ENCODE data around the gene ACER3.
"Not testable (repeated sequence)": the region's sequence is repeated elsewhere in the genome, so short reads cannot be mapped to it uniquely, and the experiment has no call there.

The ACER3 gene

DNA sequence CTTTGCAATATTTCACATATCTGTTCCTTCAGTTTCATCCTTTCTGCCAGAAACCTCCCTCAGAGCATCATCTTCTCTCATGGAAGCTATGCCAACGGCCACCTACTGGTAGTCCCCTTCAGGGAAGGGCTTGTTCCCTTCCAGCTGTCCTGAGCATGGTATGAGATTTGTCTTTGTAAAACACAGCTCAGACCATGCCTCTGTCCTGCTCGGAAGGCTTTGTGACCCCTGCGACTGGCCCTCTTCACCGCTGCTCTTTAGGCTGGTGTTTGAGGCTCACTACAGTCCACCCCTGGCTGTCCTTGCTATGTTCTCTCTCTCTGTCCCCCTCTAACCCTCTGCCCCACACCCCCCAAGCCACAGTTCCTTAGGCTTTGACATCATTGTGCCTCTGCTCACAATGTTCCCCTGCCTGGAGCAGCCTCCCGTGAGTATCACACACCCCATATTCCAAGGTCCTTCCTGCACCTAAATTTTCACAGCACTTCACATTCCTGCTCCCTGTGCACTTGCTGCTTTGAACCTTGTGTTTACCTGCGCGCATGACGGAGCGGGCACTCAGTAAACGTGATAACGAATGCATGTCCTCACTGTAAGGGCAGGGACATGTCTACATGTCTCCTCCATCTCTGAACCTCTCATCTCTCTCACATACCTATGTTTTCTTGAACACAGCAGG, 24.0 kb upstream of the ACER3 start:
- DNase-seq (ENCODE audit: low read depth) = no peak

DNA sequence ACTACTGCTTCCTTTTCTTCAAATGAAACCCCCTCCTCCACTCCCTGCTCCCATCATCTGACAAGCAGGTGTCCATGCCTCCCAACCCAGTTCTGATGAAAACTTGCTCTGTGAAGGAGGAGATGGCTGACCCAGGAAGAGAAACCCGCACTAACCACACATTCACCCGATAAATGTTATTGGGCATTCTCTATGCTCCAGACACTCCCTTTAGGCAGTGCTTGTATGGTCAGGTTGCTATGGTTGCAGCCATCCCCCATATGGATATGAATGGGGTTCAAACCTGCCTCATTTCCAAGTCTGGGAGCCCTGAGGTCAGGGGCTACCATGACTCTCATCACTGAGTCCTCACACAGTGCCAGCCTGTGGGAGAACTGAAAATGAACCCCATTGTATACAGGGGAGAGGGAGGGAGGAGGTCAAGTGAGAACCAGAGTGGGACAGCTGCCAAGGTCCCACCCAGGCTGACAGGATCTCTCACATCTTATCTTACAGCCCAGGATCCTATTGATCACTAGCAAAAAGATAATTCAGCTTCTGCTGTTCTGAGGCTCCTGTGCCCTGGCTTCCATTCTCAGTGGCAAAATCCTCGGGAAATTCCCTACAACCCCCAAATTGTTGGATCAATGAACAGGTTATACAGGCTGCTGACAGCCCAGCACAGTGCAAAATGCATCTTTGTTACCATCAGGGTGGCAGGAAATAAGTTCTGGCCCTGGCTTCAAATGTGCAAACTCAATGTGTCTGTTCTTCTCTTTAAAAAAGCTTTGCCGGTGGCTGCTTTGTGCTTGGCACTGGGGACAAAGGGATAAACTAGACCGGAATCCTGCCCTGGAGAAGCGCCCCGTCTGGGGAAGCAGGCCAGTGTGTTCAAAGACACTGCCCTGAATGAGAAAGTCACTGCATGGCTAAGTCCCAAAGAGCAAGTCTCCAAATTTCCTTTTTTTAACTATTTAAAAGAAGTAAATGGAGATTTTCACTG, 22.7 kb upstream of the ACER3 start:
- no peak for DNase-seq (ENCODE audit: low read depth)

DNA sequence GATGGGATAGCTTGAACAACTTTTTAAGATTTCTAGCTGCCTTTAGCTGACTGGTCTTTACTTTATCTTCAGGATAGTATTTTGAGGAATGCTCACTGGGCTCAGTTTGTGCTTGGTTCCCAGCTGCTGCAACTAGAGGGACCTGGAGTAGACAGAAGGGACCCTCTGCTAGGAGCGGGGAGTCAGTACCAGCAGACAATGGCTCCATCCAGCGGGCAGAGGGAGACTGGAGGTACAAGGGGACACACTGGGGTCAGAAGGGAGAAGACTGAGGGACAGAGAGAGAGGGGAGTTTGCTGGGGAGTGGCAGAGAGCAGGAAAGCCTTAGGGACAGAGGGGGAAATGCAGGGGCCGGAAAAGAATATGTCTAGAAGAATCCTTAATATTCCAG, 22.0 kb upstream of the ACER3 start:
- no peak for DNase-seq (ENCODE audit: low read depth)

DNA sequence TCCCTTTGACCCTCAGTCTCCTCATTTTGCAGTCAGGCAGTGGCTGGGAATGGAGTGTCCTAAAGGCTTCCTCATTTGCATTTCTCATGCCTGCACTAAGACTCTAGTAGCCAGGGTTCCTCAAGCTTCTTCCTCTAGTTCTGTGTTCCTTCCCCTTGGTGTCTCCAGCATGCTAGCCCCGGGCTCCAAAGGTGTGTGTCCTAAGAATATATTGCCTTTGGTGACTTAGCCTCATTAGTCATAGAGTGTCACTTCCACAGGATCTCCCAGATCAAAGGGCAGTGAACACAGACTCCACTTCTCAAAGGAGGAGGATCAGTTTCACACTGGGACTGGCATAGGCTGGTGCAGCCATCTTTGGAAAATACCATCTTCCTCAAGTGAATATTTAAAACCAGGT, 21.4 kb upstream of the ACER3 start:
- no peak for DNase-seq (ENCODE audit: low read depth)

DNA sequence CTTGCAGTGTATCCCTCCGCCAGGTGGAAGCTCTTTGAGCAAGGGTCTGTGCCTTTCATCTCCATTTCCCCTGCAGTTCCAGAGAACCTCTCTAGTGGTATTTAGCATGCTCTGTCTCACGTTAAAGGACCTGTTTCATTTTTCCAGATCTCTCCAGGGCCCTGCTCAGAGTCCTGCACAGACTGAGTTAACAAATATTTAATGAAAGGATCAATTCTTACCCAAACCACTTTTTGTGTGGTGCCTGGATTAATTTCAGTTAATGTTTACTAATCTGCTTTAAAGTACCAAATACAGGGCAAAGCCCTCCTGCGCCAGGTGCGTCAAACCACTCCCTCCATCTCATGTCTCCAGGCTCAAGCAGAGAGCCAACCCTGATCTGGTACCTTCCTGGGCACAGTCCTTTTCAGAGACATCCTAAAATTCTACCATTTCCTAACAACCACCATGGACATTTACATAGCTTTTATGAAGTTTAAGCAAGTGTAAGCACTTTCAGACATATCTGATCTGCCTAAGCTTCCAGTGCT, 18.7 kb upstream of the ACER3 start:
- no peak for DNase-seq (ENCODE audit: low read depth)

DNA sequence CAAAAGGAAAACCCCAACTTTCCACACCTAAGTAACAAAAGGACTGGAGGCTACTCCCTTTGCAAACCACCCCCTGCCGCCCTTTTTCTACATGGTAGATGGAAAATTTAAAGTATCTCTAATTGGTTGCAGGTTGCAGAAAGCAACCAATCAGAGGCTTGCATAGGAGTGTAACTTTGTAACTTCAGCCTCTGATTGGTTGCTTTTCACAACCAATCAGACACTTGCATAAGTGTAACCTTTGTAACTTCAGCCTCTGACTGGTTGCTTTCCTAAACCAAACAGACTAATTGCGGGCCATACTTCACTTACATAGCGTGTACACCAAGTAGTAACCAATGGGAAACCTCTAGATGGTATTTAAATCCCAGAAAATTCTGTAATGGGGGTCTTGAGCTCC, 16.8 kb upstream of the ACER3 start:
- no peak for DNase-seq (ENCODE audit: low read depth)

DNA sequence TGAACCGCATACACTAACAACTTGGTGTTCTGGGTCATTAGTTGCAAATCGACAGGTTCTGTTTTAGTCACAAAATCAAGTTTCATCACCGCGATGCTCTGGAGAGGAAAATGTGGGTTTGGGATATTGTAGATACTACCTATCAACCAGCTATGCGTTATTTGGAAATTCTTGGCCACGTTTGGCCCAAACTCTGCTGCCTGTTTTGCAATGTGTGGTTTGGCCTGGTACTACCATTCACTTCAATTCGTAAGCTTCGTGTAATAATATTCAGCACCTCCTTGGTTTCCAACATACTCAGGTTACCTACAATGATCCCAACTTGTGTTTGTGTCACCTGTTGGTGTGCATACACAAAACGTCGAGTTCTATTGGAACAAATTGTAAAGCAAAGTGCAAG, 16.2 kb upstream of the ACER3 start:
- DNase-seq (ENCODE audit: low read depth) = no peak

DNA sequence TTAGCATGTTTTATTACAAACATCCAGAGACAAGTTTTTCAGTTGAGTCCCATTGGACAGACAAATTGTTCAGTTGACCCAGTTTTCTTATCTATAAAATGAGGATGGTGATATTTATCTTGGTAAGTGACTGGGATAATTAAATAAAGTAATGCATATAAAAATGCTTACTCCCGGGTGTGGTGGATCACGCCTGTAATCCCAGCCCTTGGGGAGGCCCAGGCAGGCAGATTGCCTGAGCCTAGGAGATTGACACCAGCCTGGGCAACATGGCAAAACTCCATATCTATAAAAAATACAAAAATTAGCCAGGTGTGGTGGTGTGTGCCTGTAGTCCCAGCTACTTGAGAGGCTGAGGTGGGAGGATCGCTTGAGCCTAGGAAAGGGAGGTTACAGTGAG, 15.6 kb upstream of the ACER3 start:
- DNase-seq (ENCODE audit: low read depth) = no peak

DNA sequence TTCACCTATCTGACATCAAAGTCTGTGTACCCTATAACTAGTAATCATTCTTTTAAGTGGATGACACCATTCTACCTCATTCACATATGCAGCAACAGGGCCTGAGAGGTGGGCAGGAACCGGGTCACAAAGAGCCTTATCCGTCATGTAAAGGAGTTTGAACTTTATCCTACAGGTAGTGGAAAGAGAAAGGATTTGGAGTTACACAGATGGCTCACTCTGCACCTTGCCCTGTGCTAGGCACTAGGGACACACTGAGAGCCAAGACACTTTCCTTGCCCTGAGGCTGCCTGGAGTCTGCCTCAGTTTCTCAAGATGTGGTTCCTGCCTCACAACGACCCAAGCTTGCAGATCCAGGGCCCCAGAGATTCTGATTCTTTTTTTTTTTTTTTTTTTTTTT, 14.3 kb upstream of the ACER3 start:
- no peak for DNase-seq (ENCODE audit: low read depth)

DNA sequence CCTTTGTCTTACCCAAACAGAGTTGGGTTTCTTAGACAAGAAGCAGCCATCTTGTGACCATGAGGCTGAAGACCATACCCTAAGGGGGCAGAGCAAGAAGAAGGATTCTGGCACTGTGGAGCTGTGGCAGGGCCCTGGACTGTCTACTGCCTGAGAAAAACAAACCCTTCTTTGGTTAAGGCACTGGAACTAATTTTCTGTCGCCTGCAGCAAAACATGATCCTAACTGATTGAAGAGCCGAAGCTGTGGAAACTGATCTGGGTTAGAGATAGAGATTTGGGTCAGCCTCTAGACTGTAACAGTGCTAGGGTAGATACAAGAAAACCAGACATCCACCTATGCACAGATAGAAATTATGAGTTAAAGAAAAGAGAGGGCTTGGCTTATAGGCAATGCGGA, 11.3 kb upstream of the ACER3 start:
- no peak for DNase-seq (ENCODE audit: low read depth)

DNA sequence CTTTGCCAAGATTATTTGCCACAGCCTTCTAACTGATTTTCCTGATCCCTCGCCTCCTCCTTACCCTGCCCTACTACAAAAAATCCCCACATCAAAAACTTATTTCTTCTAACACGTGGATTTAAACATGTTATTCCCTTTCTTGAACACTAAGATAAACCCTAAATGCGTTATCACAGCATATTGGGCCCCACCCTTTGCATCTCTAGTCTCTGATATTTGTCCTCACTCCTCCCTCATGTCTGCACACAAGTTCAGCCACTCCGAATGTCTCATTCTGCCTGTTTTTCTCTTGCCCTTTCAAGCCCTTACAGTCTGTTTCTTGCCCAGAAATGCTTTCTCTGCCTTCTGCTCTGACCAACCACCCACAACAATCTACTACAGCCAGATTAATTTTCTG, 10.6 kb upstream of the ACER3 start:
- DNase-seq (ENCODE audit: low read depth) = no peak

DNA sequence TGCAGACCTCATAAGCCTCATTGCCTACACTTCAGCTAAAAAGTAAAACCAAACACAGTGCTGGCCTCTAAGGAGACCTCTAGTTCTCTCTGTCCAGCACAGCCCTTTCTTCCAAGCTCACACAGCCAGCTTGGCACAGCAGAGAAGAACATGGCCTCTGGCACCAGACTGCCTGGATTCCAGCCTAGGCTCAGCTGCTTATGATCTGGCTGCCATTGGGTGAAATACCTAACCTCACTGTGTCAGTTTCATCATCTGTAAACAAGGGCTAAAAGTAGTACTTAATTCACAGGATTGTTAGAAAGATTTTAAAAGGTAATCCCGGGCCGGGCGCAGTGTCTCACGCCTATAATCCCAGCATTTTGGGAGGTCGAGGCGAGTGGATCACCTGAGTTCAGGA, 9.9 kb upstream of the ACER3 start:
- no peak for DNase-seq (ENCODE audit: low read depth)

DNA sequence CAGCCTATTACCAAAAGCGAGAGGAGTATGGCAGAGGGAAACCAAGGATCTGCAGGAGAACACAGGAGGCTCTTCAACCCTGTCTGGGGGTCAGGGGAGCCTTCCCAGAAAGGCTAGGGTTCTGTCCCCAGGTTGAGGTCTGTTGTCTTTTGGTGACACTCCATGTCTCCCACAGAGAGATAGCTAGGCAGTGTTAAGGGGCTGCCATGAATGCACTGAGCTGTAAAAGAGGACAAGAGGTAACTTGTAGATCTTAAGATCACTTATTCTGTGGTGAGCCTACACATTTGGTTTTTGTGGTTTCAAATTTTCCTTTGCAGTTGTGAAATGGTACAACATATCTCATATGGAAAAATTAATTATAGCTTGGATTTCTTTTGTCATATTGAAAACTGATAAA, 6.0 kb upstream of the ACER3 start:
- DNase-seq (ENCODE audit: low read depth) = no peak

DNA sequence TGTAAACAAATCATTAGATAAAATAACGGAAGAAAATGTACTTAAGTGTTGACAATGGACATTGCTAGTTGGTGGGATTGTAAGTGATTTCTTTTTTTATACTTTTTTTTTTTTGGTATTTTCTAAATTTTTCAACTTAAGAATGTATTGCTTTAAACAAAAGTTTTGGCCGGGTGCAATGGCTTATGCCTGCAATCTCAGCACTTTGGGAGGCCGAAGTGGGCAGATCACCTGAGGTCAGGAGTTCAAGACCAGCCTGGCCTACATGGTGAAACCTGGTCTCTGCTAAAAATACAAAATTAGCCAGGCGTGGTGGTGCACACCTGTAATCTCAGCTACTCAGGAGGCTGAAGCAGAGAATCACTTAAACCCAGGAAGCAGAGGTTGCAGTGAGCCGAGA, 5.0 kb upstream of the ACER3 start:
- not testable (repeated sequence) for DNase-seq (ENCODE audit: low read depth)

DNA sequence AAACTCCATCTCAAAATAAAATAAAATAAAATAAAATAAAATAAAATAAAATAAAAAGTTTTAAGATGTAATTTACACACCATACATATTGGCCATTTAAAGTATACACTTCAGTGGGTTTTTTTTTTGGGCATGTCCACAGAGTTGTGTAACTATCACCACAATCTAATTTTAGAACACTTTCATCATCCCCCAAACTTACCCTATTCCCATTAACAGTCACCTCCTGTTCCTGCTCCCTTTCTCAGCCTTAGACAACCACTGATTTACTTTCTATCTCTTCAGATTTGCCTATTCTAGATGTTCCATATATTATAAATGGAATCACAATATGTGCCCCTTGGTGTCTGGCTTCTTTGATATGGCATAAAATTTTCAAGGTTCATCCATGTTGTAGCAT, 4.6 kb upstream of the ACER3 start:
- DNase-seq (ENCODE audit: low read depth) = no peak

DNA sequence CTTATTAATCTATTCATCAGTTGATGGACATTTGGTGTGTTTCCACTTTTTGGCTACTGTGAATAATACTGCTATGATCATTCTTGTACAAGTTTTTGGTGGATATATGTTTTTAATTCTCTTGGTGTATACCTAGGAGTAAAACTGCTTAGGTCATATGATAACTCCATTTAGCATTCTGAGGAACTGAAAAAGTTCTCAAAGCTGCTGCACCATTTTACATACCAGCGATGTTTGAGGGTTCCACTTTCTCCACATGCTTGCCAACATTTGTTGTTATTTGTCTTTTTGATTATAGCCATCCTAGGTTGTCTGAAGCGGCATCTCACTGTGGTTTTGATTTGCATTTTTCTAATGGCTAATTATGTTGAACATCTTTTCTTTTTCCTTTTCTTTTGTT, 4.1 kb upstream of the ACER3 start:
- no peak for DNase-seq (ENCODE audit: low read depth)

DNA sequence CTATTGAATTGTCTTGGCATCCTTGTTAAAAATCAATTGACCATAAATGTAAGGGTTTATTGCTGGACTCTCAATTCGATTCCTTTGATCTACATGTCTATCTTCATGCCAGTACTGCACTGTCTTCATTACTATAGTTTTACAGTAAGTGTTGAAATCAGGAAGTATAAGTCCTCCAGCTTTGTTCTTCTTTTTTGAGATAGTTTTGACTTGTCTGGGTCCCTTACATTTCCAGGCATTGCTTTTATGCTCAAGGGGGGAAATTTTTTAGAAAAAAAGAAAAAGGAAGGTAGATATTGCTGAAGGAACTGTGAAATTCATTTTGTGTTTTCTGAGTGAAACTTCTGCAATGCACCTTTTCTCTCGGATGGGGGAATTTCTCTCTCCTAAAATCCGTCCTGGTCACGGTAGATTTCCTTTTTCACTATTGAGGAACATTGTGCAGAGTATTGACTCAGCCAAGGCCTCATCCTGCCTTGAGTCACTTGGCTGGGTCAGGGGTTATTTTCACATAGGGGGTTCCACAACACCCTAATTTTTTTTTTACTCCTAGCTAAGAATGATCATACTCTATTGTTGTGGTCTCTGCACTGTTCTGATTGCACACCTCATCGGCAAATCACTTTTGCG, 2.8 kb upstream of the ACER3 start:
- DNase-seq (ENCODE audit: low read depth) = no peak

DNA sequence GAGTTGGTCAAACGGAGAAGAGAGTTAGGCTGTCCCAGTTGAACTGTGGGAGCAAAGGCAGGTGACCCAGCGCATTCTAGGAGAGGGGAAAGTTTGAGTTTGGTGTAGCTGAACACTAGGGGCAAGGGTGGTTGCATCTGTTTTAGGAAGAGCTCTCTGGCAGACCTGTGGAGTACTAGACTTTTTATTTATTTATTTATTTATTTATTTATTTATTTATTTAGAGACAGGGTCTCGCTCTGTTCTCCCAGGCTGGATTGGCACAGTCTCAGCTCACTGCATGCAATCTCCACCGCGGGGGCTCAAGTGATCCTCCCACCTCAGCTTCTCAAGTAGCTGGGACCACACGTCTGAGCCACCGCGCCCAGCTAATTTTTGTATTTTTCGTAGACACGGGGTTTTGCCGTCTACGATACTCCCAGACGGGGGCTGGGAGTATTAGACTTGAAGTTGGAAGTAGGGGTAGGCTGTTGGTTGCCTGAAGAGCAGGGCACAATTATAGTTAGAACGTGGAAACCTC, 950 bp upstream of the ACER3 start:
- no peak for DNase-seq (ENCODE audit: low read depth)

DNA sequence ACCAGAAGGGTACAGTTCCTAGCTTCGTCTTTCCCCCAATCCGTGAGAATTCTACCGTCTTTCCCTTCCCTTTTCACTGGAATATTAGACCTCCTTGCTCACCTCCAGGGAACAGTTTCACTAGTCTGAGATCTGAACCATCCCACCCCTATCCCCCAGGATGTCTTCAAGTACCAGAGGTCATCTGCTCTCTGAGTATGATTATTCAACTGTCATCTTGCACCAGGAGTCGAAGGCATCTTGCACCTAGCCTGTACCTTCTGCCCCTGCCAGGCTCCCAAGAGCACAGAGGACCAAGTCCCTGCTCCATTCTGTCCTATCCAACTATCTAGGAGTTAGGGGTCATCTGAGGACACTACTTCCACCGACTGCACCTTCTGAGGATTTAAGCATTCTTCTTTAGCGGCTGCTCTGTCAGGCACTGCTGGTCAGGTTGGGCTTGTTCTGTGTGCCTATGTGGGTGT, 804 bp downstream of the ACER3 start:
- DNase-seq (ENCODE audit: low read depth) = no peak

DNA sequence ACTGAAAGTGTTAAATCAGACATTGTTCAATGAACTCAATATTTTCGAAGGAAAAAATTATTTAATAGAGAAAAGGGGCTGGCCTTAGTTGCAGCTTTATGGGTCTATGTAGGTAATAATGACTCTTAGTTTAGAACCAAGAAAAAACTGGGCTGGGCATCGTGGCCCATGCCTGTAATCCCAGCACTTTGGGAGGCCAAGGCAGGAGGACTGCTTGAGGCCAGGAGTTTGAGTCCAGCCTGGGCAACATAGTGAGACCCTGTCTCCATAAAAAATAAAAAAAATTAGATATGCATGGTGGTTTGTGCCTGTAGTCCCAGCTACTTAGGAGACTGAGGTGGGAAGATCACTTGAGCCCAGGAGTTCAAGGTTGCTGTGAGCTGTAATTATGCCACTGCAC, 2.1 kb downstream of the ACER3 start:
- DNase-seq (ENCODE audit: low read depth) = not testable (repeated sequence)

DNA sequence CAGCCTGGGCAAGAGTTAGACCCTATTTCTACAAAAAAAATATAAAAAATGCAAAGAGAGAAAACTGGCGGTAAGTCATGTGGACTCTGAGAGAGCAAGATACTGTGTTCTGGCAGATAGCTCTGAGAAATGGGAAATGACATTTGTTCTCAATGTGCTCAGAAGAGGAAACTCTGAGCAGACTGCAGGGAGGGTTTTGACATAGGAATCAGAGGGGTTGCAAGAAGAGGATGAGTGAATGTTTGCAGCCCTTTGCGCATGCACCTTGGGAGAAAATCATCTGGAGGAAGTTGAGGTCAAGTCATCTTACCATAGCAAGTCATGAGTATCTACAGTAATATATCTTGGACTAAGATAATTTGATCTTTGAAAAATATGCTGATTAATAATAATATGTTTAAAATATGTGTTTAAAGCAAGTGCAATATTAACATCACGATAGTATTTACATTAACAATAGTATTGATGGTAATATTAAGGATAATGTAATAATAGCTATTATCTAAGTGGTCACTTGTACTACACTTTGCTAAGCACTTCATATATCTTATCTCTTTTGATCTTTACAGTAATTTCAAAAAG, 2.6 kb downstream of the ACER3 start:
- no peak for DNase-seq (ENCODE audit: low read depth)
